GM12891 (cell line): ENCODE data around the gene BCL3.
"Not testable (repeated sequence)": the region's sequence is repeated elsewhere in the genome, so short reads cannot be mapped to it uniquely, and the experiment has no call there.

ENCODE experiments used
- DNase-seq: peaks from one replicate; pipeline ENCODE4 v3.0.0; 2011; ENCODE audit warnings: low spot score; ENCODE audit not compliant: insufficient read length
- FAIRE-seq: peaks from 2 replicates; lab custom pipeline; 2011; peaks lifted over from hg19 to GRCh38; lab: Jason Lieb, UNC
- PAX5 ChIP-seq: IDR thresholded peaks from 2 replicates; pipeline ENCODE4 v1.6.1; 2011; ENCODE audit warnings: low read length, moderate library complexity, mild to moderate bottlenecking; ENCODE audit not compliant: insufficient read depth, severe bottlenecking
- POLR2A ChIP-seq: IDR thresholded peaks from 2 replicates; pipeline ENCODE4 v1.6.1; 2011; ENCODE audit warnings: low read depth, low read length, control low read depth
- POLR2AphosphoS5 ChIP-seq: IDR thresholded peaks from 2 replicates; pipeline ENCODE4 v1.6.1; 2011; ENCODE audit warnings: low read depth, low read length, control low read depth
- POU2F2 ChIP-seq: IDR thresholded peaks from 2 replicates; pipeline ENCODE4 v1.6.1; 2011; ENCODE audit warnings: low read depth, mild to moderate bottlenecking, control low read depth, low read length, moderate library complexity
- SPI1 ChIP-seq: IDR thresholded peaks from 2 replicates; pipeline ENCODE4 v1.6.1; 2011; ENCODE audit warnings: low read depth, low read length, control low read depth
- TAF1 ChIP-seq: IDR thresholded peaks from 2 replicates; pipeline ENCODE4 v1.6.1; 2011; ENCODE audit warnings: low read depth, low read length, control low read depth

BCL3 gene

DNA sequence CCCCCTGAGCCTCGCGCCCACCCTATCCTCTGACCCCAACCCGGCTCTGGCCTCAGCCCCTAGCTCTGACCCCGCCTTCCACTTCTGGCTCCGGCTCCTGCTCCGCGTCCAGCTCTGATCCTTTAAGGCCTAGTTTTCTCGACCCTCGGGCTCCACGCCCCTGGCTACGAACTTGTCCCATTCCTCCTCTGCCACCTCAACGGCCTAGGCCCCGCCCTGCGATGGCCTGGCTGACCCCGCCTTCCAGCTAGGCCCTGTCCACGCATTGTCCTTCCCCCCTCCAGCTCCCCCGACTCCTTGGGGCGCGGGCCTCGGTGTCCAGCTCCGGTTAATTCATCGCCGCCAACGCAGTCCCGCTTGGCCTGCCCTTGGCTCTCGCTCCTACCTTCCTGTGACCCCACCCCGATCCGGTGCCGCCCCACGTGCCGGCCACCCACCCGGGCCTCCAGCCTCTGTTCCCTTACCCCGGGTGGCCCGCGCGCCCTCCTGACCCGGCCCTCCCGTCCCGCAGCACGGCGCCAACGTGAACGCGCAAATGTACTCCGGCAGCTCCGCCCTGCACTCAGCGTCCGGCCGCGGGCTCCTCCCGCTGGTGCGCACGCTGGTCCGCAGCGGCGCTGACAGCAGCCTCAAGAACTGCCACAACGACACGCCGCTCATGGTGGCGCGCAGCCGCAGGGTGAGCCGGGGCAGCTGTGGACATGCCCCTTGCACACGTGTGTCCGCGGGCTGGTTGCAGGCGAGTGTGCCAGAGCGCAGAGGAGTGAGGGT lies 9.4 kb downstream of the BCL3 start:
- DNase-seq, result no peak
- TF ChIP-seq PAX5, result no peak
- no peak for FAIRE-seq

- DNase-seq, result no peak
- TF ChIP-seq POU2F2 (no peak), POLR2A (no peak), POLR2AphosphoS5 (no peak), SPI1 (no peak)
These were observed 10.1 kb downstream of the BCL3 start for GRCh38 chr19:44758596-44758995.

DNA sequence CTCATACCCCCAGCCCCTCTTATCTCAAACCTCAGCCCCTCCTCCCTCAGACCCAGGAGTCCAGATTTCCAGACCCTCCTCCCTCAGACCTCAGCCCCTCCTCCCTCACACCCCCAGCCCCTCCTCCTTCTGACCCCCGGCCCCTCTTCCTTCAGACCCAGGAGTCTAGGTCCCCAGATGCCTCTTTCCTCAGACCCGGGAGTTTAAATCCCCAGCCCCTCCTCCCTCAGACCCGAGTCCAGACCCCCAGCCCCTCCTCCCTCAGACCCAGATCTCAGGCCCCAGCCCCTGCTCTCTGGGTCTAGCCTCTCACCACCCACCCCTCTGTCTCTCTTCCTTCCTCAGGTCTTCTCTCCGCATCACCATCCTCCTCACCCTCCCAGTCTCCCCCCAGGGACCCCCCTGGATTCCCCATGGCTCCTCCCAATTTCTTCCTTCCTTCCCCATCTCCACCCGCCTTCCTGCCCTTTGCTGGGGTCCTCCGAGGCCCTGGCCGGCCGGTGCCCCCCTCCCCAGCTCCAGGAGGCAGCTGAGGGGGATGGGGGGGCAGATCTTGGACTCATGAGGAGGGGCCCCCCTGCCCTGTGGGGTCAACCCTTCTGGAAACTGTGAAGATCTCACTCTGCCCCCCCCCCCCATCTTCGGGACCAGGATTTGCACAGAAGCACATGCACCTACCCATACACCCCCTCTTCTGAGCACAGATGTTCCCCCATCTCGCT lies 10.7 kb downstream of the BCL3 start:
- no peak for TF ChIP-seq SPI1
- TF ChIP-seq POLR2AphosphoS5, result no peak
- no peak for TF ChIP-seq TAF1
- TF ChIP-seq PAX5, result no peak
- no peak for TF ChIP-seq POU2F2
- TF ChIP-seq POLR2A, result no peak
- DNase-seq, result no peak
- no peak for FAIRE-seq

More at GRCh38 chr19:44758596-44758995, 10.1 kb downstream of the BCL3 start:
- FAIRE-seq, result no peak

- no peak for DNase-seq
- no peak for TF ChIP-seq POU2F2
- TF ChIP-seq POLR2A, result no peak
- no peak for TF ChIP-seq TAF1
- no peak for TF ChIP-seq SPI1
- no peak for TF ChIP-seq PAX5
- TF ChIP-seq POLR2AphosphoS5, result no peak
- FAIRE-seq, result no peak
These were observed 13.5 kb downstream of the BCL3 start for GRCh38 chr19:44762038-44762437.

DNA sequence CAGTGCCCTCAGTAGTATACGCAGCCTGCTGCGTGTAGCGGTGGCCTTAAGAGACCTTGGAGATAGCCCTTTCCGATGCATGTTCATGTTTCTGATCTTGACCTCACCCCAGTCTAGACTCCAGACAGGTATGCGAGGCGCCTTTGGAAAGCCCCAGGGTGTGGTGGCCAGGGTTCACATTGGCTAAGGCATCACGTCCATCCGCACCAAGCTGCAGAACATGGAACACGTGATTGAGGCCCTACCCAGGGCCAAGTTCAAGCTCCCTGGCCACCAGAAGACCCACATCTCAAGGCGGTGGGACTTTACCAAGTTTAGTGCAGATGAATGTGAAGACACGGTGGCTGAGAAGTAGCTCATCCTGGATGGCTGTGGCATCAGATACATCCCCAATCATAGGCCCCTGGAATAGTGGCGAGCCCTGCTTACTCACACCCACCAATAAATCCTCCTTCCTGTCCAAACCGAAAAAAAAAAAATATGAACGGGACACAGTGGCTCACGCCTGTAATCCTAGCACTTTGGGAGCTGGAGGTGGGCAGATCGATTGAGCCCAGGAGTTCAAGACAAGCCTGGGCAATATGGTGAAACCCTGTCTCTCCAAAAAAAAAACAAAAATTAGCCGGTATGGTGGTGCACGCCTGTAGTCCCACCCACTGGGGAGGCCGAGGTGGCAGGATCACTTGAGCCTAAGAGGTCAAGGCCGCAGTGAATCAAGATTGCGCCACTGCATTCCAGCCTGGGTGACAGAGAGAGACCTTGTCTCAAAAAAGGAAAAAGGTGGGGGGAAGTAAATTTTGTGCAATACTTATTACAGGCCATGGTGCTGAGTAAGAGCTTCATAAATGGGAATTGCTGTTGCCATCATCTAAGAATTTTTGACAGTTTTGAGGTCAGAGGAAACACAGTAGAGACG lies 16.8 kb downstream of the BCL3 start:
- DNase-seq (no peak), FAIRE-seq (no peak)
- TF ChIP-seq TAF1, result no peak
- TF ChIP-seq PAX5, result no peak
- TF ChIP-seq POLR2A, result no peak
- TF ChIP-seq POU2F2, result no peak
- TF ChIP-seq SPI1, result no peak
- TF ChIP-seq POLR2AphosphoS5, result no peak

- TF ChIP-seq POU2F2 (no peak), POLR2A (no peak), PAX5 (no peak), POLR2AphosphoS5 (no peak), TAF1 (no peak), SPI1 (no peak)
- FAIRE-seq (no peak), DNase-seq (no peak)
These were observed 17.4 kb downstream of the BCL3 start for GRCh38 chr19:44765949-44766335.

- no peak for TF ChIP-seq POLR2AphosphoS5
- TF ChIP-seq PAX5, result no peak
- no peak for TF ChIP-seq SPI1
- TF ChIP-seq POLR2A, result no peak
- no peak for TF ChIP-seq TAF1
- no peak for TF ChIP-seq POU2F2
- no peak for DNase-seq
- peak; percentile 40 for FAIRE-seq
These were observed 19.0 kb downstream of the BCL3 start for GRCh38 chr19:44767295-44768180.

DNA sequence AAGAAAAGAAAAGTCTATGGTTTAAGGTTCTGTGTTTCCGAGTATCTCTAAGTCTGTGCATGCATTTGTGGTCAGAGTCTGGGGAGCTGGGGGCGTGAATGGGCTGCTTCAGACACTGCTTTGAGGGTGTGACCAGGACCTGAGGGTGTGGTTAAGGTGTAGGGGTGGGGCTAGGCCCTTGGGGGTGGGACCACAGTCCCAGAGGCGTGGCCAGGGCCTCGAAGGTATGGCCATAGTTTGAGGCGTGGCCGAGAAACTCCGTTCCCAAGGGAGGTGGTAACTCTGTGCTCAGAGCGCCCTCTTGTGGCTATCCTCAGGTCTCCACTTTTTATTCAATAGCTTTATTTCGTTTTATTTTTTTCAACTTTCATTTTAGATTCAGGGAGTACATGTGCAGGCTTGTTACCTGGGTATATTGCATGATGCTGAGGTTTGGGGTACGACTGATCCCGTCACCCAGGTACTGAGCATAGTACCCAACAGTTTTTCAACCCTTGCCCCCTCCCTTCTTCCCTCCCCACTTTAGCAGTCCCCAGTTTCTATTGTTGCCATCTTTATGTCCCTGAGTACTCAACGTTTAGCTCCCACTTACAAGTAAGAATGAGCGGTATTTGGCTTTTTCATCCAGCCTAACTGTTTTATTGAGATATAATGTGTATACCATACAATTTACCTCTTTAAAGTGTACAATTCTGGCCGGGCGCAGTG lies 22.2 kb downstream of the BCL3 start:
- TF ChIP-seq POU2F2 (peak; percentile 88; the same call in 1 of the 2 replicates), POLR2AphosphoS5 (no peak)
- FAIRE-seq, result peak; percentile 97
- peak; percentile 94 for DNase-seq

GRCh38 chr19:44772144-44772543 lies 23.6 kb downstream of the BCL3 start:
- FAIRE-seq, DNase-seq: not testable (repeated sequence)
